ENCODE data around the gene PPP2R2C.

PPP2R2C gene

DNA sequence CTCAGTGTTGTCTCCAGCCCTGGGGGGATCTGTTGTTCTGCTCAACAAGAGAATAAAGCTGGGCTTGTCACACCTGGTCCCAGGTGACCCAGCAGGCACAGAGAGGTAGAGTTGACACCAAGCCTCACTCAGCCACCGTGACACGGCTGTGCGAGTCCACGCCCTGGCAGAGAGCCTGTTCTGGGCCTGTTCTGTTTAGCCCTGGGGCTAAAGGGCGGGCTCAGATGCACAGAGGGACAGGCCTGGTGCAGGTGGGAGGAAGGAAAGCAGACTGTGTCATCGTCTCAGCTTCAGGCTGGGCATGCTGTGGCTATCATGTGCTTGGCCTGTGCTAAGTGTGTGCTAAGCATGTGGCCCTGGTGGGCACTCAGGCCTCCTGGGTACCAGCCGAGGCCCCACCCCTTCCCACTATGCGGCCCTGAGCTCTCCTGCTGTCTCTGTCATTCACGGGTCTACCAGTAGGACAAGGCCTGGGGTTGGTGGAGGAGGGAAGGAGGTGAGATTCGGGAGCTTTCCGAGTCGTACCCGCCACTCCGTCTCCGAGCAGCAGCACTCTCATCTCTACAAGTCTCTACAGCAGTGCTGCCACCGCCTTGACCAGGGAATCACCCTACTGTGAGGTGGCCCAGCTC is 191.9 kb downstream of the PPP2R2C start:
- DNase-seq (ENCODE audit: low read depth in 1 of 2, low spot score in 1 of 2) = no peak
- no peak overlapping the region for H3K4me3 ChIP-seq (replicated peaks; ENCODE audit: insufficient read depth, low read length)
- TF ChIP-seq, protein P1, sequence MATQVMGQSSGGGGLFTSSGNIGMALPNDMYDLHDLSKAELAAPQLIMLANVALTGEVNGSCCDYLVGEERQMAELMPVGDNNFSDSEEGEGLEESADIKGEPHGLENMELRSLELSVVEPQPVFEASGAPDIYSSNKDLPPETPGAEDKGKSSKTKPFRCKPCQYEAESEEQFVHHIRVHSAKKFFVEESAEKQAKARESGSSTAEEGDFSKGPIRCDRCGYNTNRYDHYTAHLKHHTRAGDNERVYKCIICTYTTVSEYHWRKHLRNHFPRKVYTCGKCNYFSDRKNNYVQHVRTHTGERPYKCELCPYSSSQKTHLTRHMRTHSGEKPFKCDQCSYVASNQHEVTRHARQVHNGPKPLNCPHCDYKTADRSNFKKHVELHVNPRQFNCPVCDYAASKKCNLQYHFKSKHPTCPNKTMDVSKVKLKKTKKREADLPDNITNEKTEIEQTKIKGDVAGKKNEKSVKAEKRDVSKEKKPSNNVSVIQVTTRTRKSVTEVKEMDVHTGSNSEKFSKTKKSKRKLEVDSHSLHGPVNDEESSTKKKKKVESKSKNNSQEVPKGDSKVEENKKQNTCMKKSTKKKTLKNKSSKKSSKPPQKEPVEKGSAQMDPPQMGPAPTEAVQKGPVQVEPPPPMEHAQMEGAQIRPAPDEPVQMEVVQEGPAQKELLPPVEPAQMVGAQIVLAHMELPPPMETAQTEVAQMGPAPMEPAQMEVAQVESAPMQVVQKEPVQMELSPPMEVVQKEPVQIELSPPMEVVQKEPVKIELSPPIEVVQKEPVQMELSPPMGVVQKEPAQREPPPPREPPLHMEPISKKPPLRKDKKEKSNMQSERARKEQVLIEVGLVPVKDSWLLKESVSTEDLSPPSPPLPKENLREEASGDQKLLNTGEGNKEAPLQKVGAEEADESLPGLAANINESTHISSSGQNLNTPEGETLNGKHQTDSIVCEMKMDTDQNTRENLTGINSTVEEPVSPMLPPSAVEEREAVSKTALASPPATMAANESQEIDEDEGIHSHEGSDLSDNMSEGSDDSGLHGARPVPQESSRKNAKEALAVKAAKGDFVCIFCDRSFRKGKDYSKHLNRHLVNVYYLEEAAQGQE (IDR thresholded peaks at IDR 0.05; ENCODE audit: insufficient replicate concordance, low read depth) = no peak
- TF ChIP-seq SPI1 (IDR thresholded peaks at IDR 0.05; ENCODE audit: borderline replicate concordance, low read depth) (no peak), POLR2AphosphoS5 (IDR thresholded peaks at IDR 0.05; ENCODE audit: low read depth) (no peak), GABPA (IDR thresholded peaks at IDR 0.05; ENCODE audit: low read depth) (no peak)
- TF ChIP-seq, protein P2, sequence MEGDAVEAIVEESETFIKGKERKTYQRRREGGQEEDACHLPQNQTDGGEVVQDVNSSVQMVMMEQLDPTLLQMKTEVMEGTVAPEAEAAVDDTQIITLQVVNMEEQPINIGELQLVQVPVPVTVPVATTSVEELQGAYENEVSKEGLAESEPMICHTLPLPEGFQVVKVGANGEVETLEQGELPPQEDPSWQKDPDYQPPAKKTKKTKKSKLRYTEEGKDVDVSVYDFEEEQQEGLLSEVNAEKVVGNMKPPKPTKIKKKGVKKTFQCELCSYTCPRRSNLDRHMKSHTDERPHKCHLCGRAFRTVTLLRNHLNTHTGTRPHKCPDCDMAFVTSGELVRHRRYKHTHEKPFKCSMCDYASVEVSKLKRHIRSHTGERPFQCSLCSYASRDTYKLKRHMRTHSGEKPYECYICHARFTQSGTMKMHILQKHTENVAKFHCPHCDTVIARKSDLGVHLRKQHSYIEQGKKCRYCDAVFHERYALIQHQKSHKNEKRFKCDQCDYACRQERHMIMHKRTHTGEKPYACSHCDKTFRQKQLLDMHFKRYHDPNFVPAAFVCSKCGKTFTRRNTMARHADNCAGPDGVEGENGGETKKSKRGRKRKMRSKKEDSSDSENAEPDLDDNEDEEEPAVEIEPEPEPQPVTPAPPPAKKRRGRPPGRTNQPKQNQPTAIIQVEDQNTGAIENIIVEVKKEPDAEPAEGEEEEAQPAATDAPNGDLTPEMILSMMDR (IDR thresholded peaks at IDR 0.05; ENCODE audit: insufficient read depth, low read length) = no peak
- H3K27ac ChIP-seq (replicated peaks) = no peak overlapping the region
- H3K27me3 ChIP-seq (ENCODE audit: insufficient read depth, poor library complexity, severe bottlenecking) = no peaks in the 10 kb centered on the region

DNA sequence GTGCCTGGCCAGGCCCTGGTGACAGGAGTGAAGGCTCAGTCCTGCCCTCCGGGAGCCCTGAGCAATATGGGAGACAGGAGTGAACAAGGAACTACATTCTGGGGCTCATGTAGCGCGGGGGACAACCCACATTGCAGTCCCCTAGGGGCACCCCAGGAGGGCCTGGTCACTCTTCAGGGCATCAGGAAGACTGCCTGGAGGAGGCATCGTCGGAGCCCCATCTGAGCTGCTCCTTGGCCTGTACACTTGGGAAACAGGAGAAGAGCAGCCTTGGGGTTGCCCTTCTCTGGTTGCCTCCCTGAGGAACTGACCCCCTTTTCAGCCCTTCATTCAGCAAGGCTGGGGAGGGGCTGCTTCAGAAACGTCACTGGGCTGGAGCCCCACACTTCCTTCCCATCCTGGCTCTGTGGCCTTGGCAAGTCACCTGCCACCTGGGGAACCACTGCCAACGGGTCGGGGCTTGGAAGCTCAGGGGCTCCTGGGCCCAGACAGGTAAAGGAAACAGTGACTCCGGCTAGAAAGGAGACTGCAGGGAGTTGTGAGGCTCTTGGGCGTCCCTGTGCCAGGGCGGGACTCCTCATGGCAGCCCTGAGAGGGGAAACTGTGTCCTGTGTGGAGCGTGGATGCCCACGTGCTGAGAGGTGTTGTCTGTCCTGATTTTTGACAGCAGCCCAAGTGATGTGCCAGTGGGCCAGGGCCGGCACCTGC is 192.7 kb downstream of the PPP2R2C start:
- TF ChIP-seq POLR2AphosphoS5 (IDR thresholded peaks at IDR 0.05; ENCODE audit: low read depth) (no peak), GABPA (IDR thresholded peaks at IDR 0.05; ENCODE audit: low read depth) (no peak), SPI1 (IDR thresholded peaks at IDR 0.05; ENCODE audit: borderline replicate concordance, low read depth) (no peak)
- TF ChIP-seq, protein P1 (IDR thresholded peaks at IDR 0.05; ENCODE audit: insufficient replicate concordance, low read depth) = no peak
- TF ChIP-seq, protein P2 (IDR thresholded peaks at IDR 0.05; ENCODE audit: insufficient read depth, low read length) = no peak
- no peak for DNase-seq (ENCODE audit: low read depth in 1 of 2, low spot score in 1 of 2)
- Histone ChIP-seq H3K27ac (replicated peaks) (no peak overlapping the region), H3K4me3 (replicated peaks; ENCODE audit: insufficient read depth, low read length) (no peak overlapping the region), H3K27me3 (ENCODE audit: insufficient read depth, poor library complexity, severe bottlenecking) (no peaks in the 10 kb centered on the region)

DNA sequence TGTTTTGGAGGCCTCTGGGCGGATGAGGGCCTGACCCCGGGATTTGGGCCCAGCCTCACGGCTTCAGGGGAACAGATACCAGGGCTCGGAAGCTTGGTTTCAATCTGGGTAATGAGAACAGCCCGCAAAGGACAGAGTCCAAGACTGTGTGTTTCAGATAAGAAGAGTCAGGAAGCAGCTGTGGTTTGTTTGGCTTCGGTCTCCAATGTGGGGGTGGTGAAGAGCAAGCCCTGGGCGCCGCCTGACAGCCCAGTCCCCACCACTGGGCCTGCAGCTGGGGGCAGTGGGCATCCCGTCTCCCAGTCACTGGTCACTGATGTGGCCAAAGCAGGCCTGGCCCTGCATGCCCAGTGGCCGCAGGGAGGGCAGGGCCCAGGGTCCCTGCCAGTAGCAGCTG is 193.6 kb downstream of the PPP2R2C start:
- Histone ChIP-seq H3K4me3 (replicated peaks; ENCODE audit: insufficient read depth, low read length) (no peak overlapping the region), H3K27ac (replicated peaks) (no peak overlapping the region), H3K27me3 (ENCODE audit: insufficient read depth, poor library complexity, severe bottlenecking) (no peaks in the 10 kb centered on the region)
- TF ChIP-seq GABPA (IDR thresholded peaks at IDR 0.05; ENCODE audit: low read depth) (no peak), SPI1 (IDR thresholded peaks at IDR 0.05; ENCODE audit: borderline replicate concordance, low read depth) (no peak), POLR2AphosphoS5 (IDR thresholded peaks at IDR 0.05; ENCODE audit: low read depth) (no peak)
- TF ChIP-seq, protein P2 (IDR thresholded peaks at IDR 0.05; ENCODE audit: insufficient read depth, low read length) = no peak
- TF ChIP-seq, protein P1 (IDR thresholded peaks at IDR 0.05; ENCODE audit: insufficient replicate concordance, low read depth) = no peak
- no peak for DNase-seq (ENCODE audit: low read depth in 1 of 2, low spot score in 1 of 2)

Data from HL-60 (cell line).